ENCODE measurements around the gene CTNNA2.

Gene CTNNA2

GRCh38 chr2:80166483-80167171 lies 653.8 kb downstream of the CTNNA2 start:
- TF ChIP-seq TAF1 (IDR thresholded peaks at IDR 0.05; ENCODE audit: borderline replicate concordance, insufficient read depth, low read length) (no peak), SIN3A (IDR thresholded peaks at IDR 0.05; ENCODE audit: borderline replicate concordance, insufficient read depth, low read length) (no peak), POLR2AphosphoS5 (IDR thresholded peaks at IDR 0.05; ENCODE audit: low read depth, low read length) (no peak), FOXP2 (optimal IDR thresholded peaks at IDR 0.05; ENCODE audit: borderline replicate concordance, extremely low read depth, extremely low read length, insufficient read depth) (no peak), REST (IDR thresholded peaks at IDR 0.05; ENCODE audit: insufficient read depth in 1 of 2, low read depth in 2 of 2, low read length in 2 of 2) (no peak)

GRCh38 chr2:80167284-80167808 lies 654.5 kb downstream of the CTNNA2 start:
- TF ChIP-seq SIN3A (IDR thresholded peaks at IDR 0.05; ENCODE audit: borderline replicate concordance, insufficient read depth, low read length) (no peak), TAF1 (IDR thresholded peaks at IDR 0.05; ENCODE audit: borderline replicate concordance, insufficient read depth, low read length) (no peak), REST (IDR thresholded peaks at IDR 0.05; ENCODE audit: insufficient read depth in 1 of 2, low read depth in 2 of 2, low read length in 2 of 2) (no peak), FOXP2 (optimal IDR thresholded peaks at IDR 0.05; ENCODE audit: borderline replicate concordance, extremely low read depth, extremely low read length, insufficient read depth) (no peak)

GRCh38 chr2:80168037-80168436 lies 655.2 kb downstream of the CTNNA2 start:
- no peak for TF ChIP-seq TAF1 (IDR thresholded peaks at IDR 0.05; ENCODE audit: borderline replicate concordance, insufficient read depth, low read length)
- TF ChIP-seq FOXP2 (optimal IDR thresholded peaks at IDR 0.05; ENCODE audit: borderline replicate concordance, extremely low read depth, extremely low read length, insufficient read depth), result no peak
- no peak for TF ChIP-seq SIN3A (IDR thresholded peaks at IDR 0.05; ENCODE audit: borderline replicate concordance, insufficient read depth, low read length)
- TF ChIP-seq POLR2AphosphoS5 (IDR thresholded peaks at IDR 0.05; ENCODE audit: low read depth, low read length), result no peak
- no peak for TF ChIP-seq REST (IDR thresholded peaks at IDR 0.05; ENCODE audit: insufficient read depth in 1 of 2, low read depth in 2 of 2, low read length in 2 of 2)

GRCh38 chr2:80168801-80169200 lies 656.0 kb downstream of the CTNNA2 start:
- TF ChIP-seq FOXP2 (optimal IDR thresholded peaks at IDR 0.05; ENCODE audit: borderline replicate concordance, extremely low read depth, extremely low read length, insufficient read depth) (no peak), TAF1 (IDR thresholded peaks at IDR 0.05; ENCODE audit: borderline replicate concordance, insufficient read depth, low read length) (no peak), POLR2AphosphoS5 (IDR thresholded peaks at IDR 0.05; ENCODE audit: low read depth, low read length) (no peak), SIN3A (IDR thresholded peaks at IDR 0.05; ENCODE audit: borderline replicate concordance, insufficient read depth, low read length) (no peak), REST (IDR thresholded peaks at IDR 0.05; ENCODE audit: insufficient read depth in 1 of 2, low read depth in 2 of 2, low read length in 2 of 2) (no peak)
